Measurements from ENCODE around the gene TRIM2. TPM values are rescaled to one million over a fixed set of nuclear protein-coding genes. Genes with fewer than 3 reads are reported as not detected.

Gene TRIM2
- total RNA-seq, 1 donor from 2014 or later = 12.6 TPM

DNA sequence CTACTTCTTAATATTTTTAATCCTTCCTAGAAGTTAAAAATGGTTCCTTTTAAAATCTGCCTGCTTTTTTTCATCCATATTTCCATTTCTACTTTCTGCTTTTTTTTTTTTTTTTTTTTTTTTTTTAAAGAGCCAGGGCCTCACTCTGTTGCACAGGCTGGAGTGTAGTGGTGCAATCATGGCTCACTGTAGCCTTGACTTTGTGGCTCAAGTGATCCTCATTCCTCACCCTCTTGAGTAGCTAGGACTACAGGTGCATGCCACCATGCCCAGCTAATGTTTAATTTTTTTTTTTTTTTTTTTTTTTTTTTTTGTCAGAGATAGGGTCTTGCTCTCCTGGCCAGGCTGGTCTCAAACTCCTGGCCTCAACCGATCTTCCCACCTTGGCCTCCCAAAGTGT, 179.9 kb downstream of the TRIM2 start:
- DNase-seq = no peak

DNA sequence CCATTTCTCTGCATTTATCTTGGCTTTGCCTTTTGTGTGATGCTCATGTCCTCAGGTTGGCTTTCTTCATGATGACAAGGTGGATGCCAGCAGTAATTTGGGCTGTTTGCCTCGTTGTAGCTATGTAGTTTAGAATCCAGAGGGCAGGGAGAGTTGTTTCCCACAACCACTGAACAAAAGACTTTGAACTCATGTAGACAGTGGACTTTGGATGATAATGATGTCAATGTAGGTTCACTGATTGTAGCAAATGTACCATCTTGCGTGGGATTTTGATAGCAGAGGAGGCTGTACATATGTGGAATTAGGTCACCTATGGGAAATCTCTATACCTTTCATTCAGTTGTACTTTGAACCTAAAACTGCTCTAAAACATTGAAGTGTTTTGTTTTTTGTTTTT, 181.5 kb downstream of the TRIM2 start:
- DNase-seq = no peak

DNA sequence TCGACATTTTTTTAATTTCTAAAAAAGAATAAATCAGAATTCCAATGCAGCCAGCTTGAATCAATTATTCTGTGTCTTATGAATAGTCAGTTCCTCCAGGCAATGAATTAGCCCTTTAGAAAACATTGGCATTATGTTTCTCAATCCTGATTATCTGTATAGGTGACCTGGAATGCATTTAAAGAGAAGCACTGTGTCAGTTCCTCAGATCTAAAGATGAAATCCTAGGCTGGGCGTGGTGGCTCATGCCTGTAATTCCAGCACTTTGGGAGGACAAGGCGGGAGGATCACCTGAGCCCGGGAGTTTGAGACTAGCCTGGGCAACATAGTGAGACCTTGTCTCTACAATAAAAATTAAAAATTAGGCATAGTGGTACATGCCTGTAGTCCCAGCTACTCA, 183.7 kb downstream of the TRIM2 start:
- DNase-seq = no peak

Other genes starting within 250 kb of the TRIM2 start
- gene MND1, start 140.2 kb downstream of the TRIM2 start, total RNA-seq = 2.4 and 5.6 TPM in 2 replicates

Data from dermis blood vessel endothelial cell (primary cell).